Measurements from ENCODE around the gene MAPRE2. TPM values are rescaled to one million over a fixed set of nuclear protein-coding genes. Genes with fewer than 3 reads are reported as not detected.

MAPRE2 gene
- total RNA-seq, 1 experiment from 2014 or later: 31.4 TPM

DNA sequence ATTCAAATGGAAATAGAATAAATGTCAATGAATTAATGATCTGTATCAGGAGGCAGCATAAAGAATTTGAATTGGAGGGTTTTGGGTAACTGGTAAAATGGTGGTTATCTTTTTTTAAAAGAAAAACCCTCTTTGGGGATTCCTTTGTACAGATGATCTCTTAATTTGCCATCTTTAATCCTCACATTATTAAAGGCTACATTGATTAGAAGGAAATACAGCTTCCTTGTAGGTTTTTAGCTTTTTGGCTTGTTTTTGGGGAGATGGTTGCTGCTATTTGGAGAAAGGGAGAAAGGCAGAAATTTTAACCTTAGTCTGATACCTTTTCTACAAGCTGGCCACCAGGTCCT is 600 bp upstream of the MAPRE2 start:
- Mint-ChIP-seq H3K4me3 (ENCODE audit: low read depth, unreplicated experiment) (peak overlapping the region; percentile 95), H3K27ac (ENCODE audit: unreplicated experiment) (peak overlapping the region; percentile 100), H3K36me3 (ENCODE audit: insufficient read depth, unreplicated experiment) (peaks cover 21% of the 10 kb centered on the region), H3K27me3 (ENCODE audit: unreplicated experiment) (no peaks in the 10 kb centered on the region), H3K4me1 (ENCODE audit: low read depth, unreplicated experiment) (peaks cover 26% of the 10 kb centered on the region), H3K9me3 (ENCODE audit: low read depth, unreplicated experiment) (no peaks in the 10 kb centered on the region)
- DNase-seq: no peak
- BruUV-seq (replicated peaks): no TSS peak
- CTCF ChIA-PET: interaction anchor here (1.1 to 1.6 kb wide), 2 partner anchors 103 to 346 kb away, joined by 3 to 4 read pairs; no protein-coding TSS in a partner anchor
- no peak for TF ChIP-seq CTCF (IDR thresholded peaks at IDR 0.05; ENCODE audit: unreplicated experiment)
- intact Hi-C loops (cut with micrococcal nuclease; ENCODE audit: unreplicated experiment): loop anchor here (5.0 kb wide), 1 partner anchor 33 kb away; no protein-coding TSS in a partner anchor

DNA sequence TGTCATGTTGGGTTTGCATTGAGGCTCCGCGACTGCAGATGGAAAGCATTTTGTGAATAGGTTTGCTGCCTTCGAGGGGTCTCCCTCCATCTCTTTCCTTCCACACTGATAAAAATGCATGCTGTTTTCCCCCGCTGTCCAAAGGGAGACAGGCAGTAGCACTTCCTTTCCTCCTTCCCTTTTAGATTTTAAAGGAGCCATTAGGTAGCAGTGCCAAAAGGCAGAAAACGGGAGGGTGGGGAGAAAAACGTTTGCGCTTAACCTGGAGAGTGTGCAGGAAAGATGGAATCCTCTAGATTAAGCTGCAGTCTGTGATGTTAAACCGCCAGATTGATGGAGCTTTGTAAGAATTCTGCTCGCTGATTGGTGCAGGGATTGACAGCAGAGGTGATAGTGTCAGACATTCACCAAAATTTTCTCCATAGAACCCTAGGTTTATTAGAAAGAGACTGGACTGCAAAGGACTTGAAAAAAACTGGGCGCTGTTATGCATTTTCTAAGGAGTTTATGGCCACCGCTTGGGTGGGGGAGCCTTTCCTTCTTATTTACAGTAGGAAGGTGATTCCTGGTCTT is 688 bp downstream of the MAPRE2 start:
- intact Hi-C loops (cut with micrococcal nuclease; ENCODE audit: unreplicated experiment): loop anchor here (5.0 kb wide), 1 partner anchor 35 kb away; no protein-coding TSS in a partner anchor
- H3K36me3 Mint-ChIP-seq (ENCODE audit: insufficient read depth, unreplicated experiment): peaks cover 21% of the 10 kb centered on the region
- CTCF ChIA-PET: interaction anchor here (0.6 to 1.9 kb wide), 4 partner anchors 36 to 345 kb away, joined by 3 to 7 read pairs (median 4); no protein-coding TSS in a partner anchor
- TF ChIP-seq CTCF (IDR thresholded peaks at IDR 0.05; ENCODE audit: unreplicated experiment): no peak
- H3K9me3 Mint-ChIP-seq (ENCODE audit: low read depth, unreplicated experiment): no peaks in the 10 kb centered on the region
- H3K4me3 Mint-ChIP-seq (ENCODE audit: low read depth, unreplicated experiment): peak overlapping the region; percentile 95
- H3K27me3 Mint-ChIP-seq (ENCODE audit: unreplicated experiment): no peaks in the 10 kb centered on the region
- TSS peak; percentile 61 for BruUV-seq (replicated peaks)
- peak overlapping the region; percentile 100 for H3K27ac Mint-ChIP-seq (ENCODE audit: unreplicated experiment)
- DNase-seq: peak; percentile 4
- H3K4me1 Mint-ChIP-seq (ENCODE audit: low read depth, unreplicated experiment): peaks cover 26% of the 10 kb centered on the region

DNA sequence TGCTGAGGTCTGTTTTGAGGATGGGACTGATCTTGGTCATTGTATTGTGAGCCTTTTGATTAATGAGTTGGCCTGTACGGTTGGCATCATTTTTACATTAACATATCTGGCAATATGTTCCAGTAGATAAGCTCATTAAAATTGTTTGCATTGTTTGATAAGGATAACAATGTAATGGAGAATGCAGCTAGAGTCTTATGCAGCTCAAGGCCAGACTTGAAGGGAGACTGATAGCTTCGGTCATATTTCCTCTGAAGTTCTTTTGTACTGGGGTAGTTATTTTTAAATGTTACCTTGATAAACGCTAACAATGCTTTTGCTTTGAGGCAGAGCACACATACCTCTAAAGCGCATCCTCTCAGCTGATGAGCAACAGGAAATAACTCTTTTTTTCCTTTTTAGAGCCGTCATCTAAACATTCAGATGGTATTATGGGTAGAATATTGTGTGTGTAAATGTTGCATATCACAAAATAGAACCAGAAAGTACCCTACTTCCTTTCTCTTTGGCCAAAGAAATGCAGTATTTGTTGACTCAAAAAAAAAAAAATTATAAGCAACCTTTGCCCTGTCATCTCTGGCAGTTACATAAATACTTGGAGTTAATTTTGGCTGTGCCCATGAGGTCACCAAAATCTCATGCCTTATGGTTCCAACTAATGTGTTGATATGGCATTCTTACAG is 1.3 kb downstream of the MAPRE2 start:
- H3K36me3 Mint-ChIP-seq (ENCODE audit: insufficient read depth, unreplicated experiment): peaks cover 21% of the 10 kb centered on the region
- peak overlapping the region; percentile 95 for H3K4me3 Mint-ChIP-seq (ENCODE audit: low read depth, unreplicated experiment)
- peak overlapping the region; percentile 100 for H3K27ac Mint-ChIP-seq (ENCODE audit: unreplicated experiment)
- no peak for DNase-seq
- peaks cover 26% of the 10 kb centered on the region for H3K4me1 Mint-ChIP-seq (ENCODE audit: low read depth, unreplicated experiment)
- no peaks in the 10 kb centered on the region for H3K9me3 Mint-ChIP-seq (ENCODE audit: low read depth, unreplicated experiment)
- intact Hi-C loops (cut with micrococcal nuclease; ENCODE audit: unreplicated experiment): loop anchor here (5.0 kb wide), 1 partner anchor 35 kb away; no protein-coding TSS in a partner anchor
- BruUV-seq (replicated peaks): no TSS peak
- no peaks in the 10 kb centered on the region for H3K27me3 Mint-ChIP-seq (ENCODE audit: unreplicated experiment)
- no peak for TF ChIP-seq CTCF (IDR thresholded peaks at IDR 0.05; ENCODE audit: unreplicated experiment)
- CTCF ChIA-PET: interaction anchor here (0.9 to 1.9 kb wide), 2 partner anchors 36 to 101 kb away, joined by 5 to 7 read pairs; no protein-coding TSS in a partner anchor

GRCh38 chr18:35043207-35043606 is 2.0 kb downstream of the MAPRE2 start:
- TF ChIP-seq CTCF (IDR thresholded peaks at IDR 0.05; ENCODE audit: unreplicated experiment): no peak
- CTCF ChIA-PET: no interaction called here
- H3K4me1 Mint-ChIP-seq (ENCODE audit: low read depth, unreplicated experiment): peaks cover 26% of the 10 kb centered on the region
- H3K9me3 Mint-ChIP-seq (ENCODE audit: low read depth, unreplicated experiment): peaks cover 2% of the 10 kb centered on the region
- intact Hi-C loops (cut with micrococcal nuclease; ENCODE audit: unreplicated experiment): loop anchor here (5.0 kb wide), 1 partner anchor 36 kb away; no protein-coding TSS in a partner anchor
- H3K27me3 Mint-ChIP-seq (ENCODE audit: unreplicated experiment): no peaks in the 10 kb centered on the region
- H3K36me3 Mint-ChIP-seq (ENCODE audit: insufficient read depth, unreplicated experiment): peaks cover 21% of the 10 kb centered on the region
- no peak overlapping the region for H3K27ac Mint-ChIP-seq (ENCODE audit: unreplicated experiment)
- H3K4me3 Mint-ChIP-seq (ENCODE audit: low read depth, unreplicated experiment): no peak overlapping the region
- no peak for DNase-seq
- no TSS peak for BruUV-seq (replicated peaks)

Measured in Calu3 (cell line).